GM19328 (cell line): ENCODE measurements around the gene CAMSAP1.

Experiments used
- ATAC-seq: cut with Tn5 transposase; IDR thresholded peaks from one replicate; pipeline ENCODE4 v1.9.1; 2021; ENCODE audit warnings: mild to moderate bottlenecking, moderate library complexity; ENCODE audit not compliant: unreplicated experiment

Gene CAMSAP1

DNA sequence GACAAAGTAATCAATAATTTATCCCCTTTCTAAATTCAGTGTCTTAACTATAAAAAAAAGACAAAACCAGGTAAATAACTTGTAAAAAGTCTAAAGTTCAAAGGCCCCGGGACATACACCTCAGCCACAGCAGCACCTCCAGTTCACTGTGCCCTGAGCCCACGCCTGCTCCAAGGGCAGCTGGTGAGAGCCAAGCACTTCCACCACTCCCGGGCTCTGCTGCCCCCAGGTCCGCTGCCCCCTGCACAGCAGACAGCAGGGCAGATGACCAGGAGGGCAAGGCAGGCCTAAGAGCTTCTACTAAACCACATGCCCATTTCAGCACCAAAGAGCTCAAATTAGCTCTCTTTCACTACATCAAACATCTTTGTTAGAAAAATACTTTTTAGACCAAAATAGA, 91.9 kb downstream of the CAMSAP1 start:
- no peak for ATAC-seq

DNA sequence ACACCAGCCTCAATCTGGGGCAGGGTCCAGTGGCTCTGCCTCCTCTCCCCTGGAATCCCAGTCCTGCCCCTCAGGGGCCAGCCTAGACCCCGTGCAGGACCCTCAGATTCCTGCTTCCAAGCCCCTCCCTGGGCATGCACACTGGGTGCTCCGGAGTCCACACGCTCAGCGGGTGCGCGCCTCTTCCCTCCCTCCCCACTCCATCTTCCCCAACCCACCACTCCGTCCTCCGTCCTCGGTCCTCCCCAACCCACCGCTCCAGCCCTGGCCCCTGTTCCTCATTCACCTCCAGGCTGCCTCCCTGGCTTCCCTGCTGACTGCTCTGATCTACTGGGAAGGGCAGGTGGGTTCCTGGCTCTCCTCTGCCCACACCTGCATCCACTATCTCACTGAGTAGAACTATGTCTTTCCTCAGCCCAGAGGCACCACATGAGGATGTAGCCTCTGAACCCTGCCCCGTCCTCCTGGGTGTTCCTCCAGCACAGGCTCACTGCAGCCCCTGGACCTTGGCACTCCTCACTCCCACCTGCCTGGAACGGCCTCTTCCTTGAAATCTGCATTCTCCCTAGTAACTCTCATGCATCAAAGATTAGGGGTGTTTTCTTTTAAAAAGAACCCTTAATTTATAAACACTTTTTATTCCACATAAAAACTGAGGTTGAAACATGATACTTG, 92.8 kb downstream of the CAMSAP1 start:
- ATAC-seq, result no peak

DNA sequence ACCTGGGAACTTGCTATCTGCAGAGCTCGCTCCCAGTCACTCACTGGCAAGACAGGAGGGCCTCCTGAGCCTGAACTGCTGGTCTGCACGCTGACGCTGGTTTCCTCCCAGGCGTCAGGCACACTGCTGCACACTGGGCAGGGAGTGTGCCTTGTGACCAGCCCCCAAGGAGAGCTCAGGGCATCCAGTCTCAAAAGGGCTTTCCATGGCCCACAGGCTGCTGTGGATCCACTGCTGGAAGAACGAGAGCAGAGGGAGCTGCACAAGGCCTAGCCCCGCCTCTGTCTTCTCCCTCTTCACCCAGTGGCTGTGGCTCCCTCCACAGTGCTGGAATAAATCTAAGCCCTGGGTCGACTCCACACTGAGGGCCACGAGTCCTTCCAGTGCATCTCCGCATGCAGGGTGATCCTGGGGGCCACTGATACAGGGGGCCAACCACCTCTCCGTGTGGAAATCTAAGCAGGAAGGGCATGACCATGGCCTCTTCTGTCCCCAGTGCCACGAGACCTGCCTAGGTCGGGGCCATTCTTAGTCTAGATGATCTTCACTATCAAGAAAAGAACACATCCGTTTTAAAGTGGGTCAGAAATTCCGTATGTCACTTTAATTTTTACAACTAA, 93.6 kb downstream of the CAMSAP1 start:
- ATAC-seq, result no peak

DNA sequence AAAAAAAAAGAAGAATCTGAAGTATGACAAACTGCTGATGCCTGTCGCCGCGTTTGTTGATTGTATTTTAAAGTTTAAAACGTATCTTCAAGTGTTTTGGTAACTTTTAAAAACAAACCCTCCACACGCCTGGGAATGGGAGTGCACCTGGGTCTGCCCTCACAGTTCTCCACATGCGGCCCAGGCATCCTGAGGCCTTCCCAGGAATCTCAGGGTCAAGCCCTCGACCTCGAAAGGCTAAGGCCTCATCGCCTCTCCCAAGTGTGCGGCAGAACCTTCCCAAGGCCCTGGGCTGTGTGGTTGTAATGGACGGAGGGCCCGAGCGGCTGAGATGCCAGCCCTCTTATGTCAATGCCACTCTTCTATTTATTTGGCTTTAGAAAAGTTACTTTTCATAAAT, 94.4 kb downstream of the CAMSAP1 start:
- no peak for ATAC-seq

DNA sequence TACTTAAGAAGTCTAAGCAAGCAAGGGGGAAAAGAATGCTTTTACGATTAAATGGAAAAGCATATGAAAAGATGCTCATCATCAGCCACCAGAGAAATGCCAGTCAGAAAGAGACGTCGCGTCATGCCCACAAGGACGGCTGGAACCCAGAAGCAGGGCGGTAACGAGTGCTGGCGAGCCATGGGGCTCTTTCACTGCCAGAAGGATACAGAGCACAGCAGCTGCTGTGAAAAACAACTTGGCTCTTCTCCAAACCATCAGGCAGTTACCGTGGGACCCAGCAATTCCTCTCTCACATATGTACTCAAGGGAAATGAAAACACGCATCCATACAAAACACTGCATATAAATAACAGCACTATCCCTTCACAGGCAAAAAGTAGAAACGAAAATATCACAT, 95.5 kb downstream of the CAMSAP1 start:
- ATAC-seq, result no peak

DNA sequence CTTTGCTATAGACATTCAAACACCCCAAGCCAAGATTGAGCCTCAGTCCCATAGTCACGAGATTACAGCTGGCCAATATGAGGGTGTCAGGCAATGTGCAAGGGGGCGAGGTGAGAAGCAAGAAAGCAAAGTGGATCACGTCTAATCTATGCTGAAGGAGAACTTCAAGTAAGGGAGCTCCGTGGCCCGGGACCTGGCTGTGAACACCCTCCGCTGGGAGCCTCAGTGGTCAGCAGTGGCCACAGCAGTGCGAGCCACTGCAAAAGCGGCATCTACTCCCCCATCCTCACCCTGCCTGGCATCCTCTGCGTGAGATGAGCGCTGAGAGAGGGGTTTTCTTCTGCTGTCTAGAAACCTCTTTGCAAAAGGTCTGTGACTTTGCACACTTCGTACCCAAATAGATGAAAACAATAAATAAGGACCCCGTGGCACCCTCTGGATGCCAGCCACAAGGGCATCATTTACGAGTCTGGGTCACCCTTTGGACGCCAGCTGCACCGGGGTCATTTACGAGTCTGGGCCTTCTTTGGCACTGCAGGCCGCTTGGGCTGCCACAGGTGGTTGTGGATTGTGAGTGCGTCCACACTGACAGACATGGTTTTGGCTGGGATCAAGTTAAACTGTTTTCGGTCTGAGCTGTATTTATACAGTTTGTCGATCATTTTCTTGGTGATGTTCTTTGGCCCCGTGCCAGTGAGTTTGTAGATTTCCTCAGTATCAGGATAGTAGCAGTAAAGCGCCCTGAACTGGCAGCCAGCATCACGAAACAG, 96.4 kb downstream of the CAMSAP1 start:
- no peak for ATAC-seq

DNA sequence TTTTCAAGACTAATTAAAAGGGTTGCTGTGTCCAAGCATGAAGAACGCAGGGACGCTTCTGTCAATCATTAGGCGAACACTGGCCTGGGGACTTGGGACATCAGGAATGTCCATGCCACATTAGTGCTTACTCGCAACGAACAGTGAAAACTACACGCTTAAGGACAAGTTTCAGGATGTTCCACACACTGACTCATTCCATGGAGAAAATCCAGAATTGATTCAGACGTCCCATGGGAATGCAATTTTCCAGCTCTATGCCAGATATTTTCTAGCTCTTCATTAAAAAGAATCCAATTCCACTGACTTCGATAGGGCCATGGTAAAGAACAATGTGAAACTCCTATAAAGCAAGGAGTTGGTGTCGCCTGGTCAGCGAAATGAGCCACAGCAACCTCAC, 98.2 kb downstream of the CAMSAP1 start:
- ATAC-seq, result no peak

DNA sequence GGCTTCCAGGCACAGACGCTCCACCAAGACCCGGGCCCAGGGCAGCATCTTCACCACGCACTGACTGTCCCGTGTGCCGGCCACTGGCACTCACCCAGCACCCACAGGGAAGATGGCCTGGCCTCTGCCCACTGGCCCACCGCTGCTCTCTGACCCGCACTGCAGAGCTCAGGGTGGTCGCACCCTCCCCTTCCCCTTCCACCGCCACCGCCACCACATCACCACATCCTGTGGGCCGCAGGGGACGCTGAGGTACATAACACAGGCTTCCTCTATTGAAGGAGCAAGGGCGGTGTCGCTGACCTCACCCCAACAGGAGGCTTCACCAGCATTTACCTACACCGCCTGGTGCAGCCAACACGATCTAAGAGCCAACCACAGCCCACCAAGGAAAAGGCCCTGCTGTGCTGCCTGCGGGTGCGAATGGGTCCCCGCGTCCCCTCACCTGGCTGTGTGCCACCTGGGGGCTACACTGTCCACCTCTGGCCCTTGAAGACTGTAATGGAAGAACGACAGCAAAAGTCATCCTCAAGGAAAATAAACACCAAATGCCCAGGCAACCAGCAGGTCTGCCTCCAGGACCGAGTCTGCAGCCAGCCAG, 101.8 kb downstream of the CAMSAP1 start:
- ATAC-seq, result no peak

DNA sequence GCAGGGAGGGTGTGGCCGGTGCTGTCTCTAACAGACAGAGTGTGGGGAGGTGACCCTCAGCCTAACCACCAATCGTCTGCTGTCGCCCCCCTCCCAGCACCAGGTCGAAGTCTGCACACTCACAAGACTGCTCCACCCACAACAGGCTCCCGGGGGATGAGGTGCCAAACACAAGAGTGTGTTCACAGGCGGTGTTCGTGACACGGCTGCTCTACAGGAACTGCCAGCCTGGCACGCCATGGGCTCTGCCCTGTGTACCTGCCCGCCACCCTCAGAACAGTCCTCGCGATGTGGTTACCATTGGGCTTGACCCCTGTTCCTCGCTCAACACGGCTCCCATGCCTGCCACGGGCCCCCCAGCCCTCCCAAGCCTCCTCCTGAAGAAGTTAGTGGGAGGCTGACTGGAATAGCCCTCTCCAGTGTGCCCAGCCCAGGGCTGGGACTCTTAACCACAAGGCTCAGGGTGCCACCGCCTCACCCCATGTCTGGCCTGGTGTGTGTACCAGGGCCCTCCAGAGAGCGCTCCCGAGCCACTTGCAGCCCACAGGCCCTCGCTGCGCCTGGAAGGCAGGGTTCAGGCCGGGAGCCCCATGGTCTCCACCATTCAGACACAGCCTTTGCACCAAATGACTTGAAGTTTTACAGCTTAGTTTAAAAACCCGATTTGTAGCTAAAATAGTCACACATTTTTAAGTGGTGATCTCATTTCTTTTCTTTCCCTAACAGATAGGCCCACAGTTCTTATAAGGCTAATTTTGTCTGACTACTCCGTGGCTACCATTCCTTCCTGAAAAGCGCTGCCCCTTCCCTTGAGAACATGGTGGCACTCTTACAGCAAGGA, 102.5 kb downstream of the CAMSAP1 start:
- ATAC-seq, result no peak

DNA sequence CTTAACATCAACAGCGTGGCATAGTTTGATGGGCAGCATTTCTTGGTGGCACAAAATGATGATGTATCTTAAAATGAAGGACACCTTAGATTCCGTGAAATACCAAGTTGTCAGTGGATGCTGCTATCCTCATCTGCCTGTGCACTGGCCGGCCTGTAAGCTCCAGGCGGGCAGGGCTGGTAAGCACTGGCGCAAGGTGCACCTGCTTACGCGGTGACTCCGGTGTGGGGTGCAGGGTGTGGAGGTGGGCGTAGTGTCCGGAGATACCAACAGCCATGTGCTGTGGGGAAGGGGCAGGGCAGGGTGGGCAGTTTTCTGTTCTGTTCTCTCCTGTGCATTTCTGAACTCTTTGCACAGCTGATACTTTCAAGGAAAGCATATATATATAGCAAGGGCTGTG, 103.9 kb downstream of the CAMSAP1 start:
- ATAC-seq, result no peak

DNA sequence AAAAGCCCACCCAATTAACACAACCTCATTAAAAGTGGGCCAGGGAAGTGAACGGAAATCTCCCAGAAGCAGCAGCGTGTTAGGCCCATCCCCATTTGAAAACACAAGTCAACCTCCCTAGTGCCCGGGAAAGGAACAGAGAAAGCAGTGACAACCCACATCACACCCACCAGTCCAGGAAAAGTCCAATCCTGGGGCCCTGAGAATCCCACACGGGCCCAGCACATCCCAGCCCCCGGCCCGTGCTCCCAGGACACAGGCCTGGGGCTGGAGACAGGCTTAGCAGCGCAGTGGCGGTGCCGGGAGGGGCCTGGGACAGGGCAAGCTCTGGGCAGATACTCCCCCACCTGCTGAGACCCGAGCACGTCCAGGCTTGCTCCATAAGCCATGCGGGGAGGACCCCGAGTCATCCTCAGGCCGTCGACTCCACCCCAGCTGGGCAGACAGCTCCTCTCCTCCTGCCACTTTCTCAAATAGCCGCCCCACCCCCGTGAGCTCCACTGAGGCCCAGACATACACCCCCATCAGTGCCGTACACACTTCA, 104.4 kb downstream of the CAMSAP1 start:
- no peak for ATAC-seq

DNA sequence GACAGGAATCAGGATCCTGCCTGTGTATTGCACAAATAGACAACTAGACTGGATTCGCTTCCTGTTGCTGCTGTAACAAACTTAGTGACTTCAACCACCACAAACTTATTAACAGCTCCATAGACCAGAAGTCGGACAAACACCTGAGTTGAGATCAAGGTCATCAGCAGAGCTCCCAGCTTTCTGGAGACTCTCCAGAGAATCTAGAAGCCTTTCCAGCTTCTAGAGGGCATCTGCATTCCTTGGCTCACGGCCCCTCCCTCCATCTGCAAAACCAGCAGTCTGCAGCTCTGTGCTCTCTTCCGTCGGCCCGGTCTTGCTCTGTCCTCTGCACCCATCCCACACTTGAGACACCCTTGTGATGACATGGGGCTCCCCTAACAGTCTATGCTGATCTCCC, 106.3 kb downstream of the CAMSAP1 start:
- ATAC-seq, result no peak

DNA sequence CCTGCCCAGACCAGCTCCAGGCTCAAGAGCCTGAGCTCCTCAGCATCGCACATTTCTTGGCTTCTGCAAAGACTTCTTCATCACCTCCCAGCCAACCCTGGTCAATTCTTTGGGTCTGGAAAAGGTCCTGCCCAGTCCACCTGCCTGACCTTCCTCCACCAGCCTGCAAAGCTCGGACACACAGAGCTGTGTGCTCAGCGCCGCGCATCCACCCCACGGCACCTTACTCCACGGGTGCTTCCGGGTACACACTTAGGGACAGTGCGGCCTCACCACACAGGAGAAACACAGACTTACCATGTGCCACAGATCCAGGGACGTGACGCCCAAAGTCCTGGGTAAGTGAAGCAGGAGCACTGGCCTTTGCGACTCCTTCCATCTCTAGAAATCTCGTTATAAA, 108.1 kb downstream of the CAMSAP1 start:
- ATAC-seq, result no peak

DNA sequence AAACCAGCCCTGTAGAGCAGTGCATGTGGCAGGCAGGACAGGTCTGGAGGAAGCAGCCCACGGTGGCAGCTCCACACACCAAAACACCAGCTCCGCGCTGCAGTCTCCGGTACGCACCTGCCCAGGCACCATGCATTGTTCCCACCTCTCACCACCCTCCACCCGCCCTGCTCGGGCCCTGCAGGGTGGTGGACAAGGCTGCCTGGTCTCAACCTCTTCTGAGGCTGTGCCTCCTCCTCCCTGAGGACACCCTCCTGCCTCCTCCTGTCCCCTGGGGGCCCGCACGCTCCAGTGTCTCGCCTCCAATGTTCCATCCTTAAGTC, 109.1 kb downstream of the CAMSAP1 start:
- no peak for ATAC-seq

DNA sequence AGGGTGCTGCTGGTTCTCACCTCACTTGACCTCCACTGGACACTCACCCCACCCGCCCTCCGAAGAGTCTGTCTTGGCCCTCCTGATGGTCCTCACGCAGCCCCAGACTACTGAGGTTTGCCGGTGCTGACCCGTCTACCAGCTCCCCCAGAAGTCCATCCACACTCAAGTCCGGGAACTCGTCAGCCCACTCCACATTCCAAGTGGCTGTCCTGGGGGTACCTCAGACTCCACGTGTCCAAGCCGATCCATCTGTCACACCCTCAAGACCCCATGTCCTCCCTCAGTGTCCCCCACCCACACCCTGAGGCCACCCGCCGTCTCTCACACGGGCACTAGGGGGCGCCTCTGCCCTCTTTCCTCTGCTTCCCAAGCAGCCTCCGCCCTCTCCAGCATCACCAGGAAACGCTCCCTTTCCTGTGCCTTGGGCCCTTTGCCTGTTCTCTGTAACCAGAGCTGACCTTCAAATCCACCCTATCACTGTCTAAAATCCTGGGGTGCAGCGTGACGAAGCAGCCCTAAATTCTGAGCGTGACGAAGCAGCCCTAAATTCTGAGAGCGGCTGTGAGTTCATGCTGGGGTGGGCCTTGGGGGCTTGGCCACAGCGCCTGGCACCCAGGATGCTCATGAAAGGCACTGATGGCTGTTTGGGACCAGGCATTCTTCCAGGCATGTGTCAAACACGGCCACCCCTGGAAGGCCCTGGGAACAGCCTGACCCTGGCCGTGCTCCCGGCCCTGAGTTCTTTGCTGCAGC, 109.7 kb downstream of the CAMSAP1 start:
- no peak for ATAC-seq

DNA sequence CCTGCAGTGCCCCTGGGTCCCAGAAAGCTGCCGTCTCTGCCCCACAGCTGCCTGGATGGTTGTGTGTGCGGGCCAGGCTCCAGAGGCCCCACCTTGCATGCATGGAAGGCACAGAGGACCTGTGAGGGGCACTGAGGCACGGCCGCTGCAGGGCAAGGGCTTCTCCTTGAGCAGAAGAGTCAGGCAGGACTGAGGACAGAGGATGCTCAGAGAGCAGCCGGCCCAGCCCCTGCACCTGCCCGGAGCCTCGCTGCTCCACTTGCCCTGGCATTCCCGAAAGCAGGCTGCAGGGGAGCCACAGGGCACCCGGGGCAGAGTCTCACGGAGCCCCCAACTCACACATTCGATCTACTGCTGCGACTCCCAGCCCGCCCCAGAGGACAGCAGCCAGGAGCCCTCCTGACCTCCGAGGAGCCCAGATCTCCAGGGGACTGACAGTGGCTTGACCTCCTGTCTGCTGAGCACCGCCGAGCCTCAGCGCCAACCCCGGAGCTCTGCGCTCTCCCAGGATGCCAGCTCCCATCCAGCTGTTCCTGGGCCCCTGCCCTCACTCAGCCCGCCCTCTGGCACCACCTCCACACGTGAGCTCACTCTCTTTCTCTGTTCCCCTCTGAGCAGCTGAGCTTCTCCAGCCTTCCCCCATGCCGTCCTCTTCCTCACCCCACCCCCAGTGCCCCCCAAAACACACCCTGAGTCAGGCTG, 110.4 kb downstream of the CAMSAP1 start:
- ATAC-seq, result no peak

DNA sequence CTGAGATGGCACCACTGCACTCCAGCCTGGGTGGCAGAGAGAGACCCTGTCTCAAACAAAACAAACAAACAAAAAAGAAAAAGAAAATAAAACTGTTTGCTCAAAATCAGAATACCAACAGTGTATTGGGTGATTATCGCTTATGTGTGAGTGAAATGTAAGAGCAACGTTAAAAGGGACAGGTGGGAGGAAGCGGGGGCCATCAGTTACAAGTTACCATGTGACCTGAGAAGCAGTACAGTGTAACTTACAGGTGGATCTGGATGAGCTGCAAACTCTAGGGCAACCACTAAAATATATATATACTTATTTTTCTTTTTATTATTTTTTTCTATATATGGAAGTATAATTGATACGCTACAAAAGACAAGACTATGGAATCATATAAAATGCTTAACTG, 112.0 kb downstream of the CAMSAP1 start:
- ATAC-seq, result no peak

DNA sequence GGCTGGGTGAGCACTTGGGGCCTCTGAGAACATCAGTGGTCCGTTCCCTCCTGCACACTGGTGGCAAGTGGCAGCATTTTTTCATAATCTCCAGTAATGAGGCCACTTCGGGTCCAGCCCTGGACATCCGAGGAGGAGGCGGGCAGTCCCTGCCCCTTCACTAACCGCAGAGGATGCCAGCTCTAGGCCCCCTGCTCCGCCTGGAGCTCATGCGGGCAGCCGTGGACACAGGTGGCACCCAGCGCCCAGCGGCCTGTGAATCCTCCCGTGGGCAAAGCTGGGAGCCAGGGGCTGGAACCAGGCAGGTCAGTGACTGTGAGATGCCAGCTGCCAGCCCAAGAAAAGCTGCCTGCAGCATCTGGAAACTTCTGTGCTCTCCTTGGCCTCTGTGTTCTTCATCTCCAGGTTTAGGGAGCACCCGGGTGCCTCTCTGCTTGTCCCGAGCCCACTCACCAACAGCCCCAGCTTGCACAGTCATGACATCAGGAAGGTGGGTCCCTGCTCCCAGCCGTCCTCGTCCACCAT, 112.9 kb downstream of the CAMSAP1 start:
- no peak for ATAC-seq

DNA sequence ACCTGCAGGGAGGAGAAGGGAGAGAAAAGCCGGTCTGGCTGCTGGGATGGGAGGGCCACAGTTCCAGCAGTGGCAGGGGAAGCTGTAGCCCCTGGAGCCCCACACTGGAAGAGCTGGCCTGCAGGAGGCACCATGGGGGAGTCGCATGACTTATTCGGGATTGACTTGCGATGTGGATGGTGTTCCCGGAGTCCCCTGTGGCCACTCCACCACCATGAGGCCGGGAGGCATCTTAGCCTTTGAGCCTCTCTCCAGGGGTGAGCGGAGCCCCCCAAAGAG, 113.3 kb downstream of the CAMSAP1 start:
- no peak for ATAC-seq
